ENCODE data around the gene DUSP5. TPM values are rescaled to one million over a fixed set of nuclear protein-coding genes. Genes with fewer than 3 reads are reported as not detected.

The DUSP5 gene
- total RNA-seq, 2 donors from 2014 or later = 6.9 to 33.1 TPM

DNA sequence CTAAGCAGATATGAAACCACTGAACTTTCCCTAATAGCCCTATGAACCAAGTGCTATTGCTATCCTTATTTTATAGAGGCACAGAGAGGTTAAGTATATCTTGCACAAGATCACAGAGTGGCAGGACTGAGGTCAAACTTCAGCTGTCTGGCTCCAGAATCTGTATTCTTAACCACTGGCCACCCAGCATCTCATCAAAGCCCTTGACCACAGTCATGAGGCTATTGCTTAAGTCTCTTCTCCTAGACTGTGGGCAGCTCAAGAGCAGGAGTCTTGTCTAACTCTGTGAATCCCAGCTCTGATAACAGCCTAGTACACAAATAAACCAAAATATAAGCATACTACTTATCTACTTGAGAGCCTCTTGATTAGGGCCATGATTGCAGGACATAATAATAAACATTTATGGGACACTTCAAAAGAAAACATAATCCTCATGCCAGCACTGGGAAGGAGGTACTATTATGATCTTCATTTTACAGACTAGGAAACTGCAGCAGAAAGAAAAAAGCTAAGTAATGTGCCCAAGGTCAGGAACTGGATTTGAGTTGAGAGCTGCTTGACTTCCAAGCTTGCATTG, 47.3 kb downstream of the DUSP5 start:
- H3K27ac ChIP-seq = no peak overlapping the region
- no peaks in the 10 kb centered on the region for H3K36me3 ChIP-seq
- H3K27me3 ChIP-seq (replicated peaks; ENCODE audit: insufficient read depth) = no peaks in the 10 kb centered on the region
- TF ChIP-seq, protein P1, sequence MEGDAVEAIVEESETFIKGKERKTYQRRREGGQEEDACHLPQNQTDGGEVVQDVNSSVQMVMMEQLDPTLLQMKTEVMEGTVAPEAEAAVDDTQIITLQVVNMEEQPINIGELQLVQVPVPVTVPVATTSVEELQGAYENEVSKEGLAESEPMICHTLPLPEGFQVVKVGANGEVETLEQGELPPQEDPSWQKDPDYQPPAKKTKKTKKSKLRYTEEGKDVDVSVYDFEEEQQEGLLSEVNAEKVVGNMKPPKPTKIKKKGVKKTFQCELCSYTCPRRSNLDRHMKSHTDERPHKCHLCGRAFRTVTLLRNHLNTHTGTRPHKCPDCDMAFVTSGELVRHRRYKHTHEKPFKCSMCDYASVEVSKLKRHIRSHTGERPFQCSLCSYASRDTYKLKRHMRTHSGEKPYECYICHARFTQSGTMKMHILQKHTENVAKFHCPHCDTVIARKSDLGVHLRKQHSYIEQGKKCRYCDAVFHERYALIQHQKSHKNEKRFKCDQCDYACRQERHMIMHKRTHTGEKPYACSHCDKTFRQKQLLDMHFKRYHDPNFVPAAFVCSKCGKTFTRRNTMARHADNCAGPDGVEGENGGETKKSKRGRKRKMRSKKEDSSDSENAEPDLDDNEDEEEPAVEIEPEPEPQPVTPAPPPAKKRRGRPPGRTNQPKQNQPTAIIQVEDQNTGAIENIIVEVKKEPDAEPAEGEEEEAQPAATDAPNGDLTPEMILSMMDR (IDR thresholded peaks at IDR 0.05) = no peak
- no peak for TF ChIP-seq POLR2AphosphoS5 (IDR thresholded peaks at IDR 0.05)
- H3K9me3 ChIP-seq = no peaks in the 10 kb centered on the region
- H3K4me3 ChIP-seq = no peak overlapping the region
- intact Hi-C loops (cut with DNase I) = loop anchor here (5.0 kb wide), 1 partner anchor 408 kb away; no protein-coding TSS in a partner anchor
- H3K4me1 ChIP-seq (replicated peaks) = no peaks in the 10 kb centered on the region
- no peak for DNase-seq (ENCODE audit: low spot score)

DNA sequence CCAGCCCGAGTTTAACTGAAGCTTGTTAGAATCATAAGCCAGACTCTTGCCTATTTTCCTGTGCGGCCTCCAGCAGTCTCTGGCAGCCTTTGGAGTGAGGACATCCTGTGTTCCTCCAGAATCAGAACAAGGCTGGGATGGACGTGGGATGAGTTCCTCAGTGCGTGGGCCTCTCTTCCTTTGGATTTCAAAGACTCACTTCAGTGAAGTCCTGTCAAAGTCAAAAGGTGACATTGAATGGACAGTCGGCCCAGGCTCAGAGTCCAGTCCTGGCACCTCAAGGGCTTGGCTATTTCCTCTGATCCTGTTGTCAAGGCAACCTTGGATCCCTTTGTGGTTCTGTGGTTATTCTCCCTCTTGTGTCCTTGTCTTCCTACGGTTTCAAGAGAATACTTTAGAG, 48.4 kb downstream of the DUSP5 start:
- no peaks in the 10 kb centered on the region for H3K4me1 ChIP-seq (replicated peaks)
- TF ChIP-seq, protein P1 (IDR thresholded peaks at IDR 0.05) = no peak
- no peak for TF ChIP-seq POLR2A (IDR thresholded peaks at IDR 0.05)
- TF ChIP-seq POLR2AphosphoS5 (IDR thresholded peaks at IDR 0.05) = no peak
- H3K4me3 ChIP-seq = no peak overlapping the region
- H3K9me3 ChIP-seq = no peaks in the 10 kb centered on the region
- no peak overlapping the region for H3K27ac ChIP-seq
- no peaks in the 10 kb centered on the region for H3K27me3 ChIP-seq (replicated peaks; ENCODE audit: insufficient read depth)
- intact Hi-C loops (cut with DNase I) = loop anchor here (5.0 kb wide), 1 partner anchor 409 kb away; no protein-coding TSS in a partner anchor
- no peaks in the 10 kb centered on the region for H3K36me3 ChIP-seq
- no peak for DNase-seq (ENCODE audit: low spot score)
- 78% methylated on average over 6 of the region's 6 CpGs for WGBS

DNA sequence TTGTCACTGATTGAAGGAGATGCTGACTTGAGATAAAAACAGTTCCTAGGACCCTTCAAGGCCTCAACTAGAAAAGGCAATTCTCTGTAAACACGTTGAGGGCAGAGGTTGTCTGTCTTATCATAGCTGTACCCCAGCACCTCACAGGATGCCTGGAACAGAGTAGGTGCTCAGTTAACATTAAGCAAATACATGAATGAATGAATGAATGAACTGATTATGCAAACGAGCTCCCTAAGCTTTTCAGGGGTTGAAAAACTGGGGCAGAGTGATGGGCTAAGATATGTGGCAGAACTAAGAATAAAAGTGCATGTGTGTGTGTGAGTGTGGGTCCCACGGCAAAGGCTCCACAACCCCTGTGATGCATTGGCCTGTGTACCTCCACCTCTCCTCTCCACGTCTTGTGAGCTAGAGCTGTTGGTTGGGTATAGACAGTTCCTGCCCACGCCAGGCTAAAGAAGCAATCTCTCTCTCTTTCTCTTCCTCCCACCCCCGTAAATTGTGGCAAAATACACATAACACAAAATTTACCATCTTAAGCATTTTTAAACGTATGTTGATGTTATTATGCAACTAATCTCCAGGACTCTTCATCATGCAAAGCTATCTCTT, 48.9 kb downstream of the DUSP5 start:
- 74% methylated on average over 7 of the region's 7 CpGs for WGBS
- TF ChIP-seq, protein P1 (IDR thresholded peaks at IDR 0.05) = no peak
- no peaks in the 10 kb centered on the region for H3K4me1 ChIP-seq (replicated peaks)
- H3K27me3 ChIP-seq (replicated peaks; ENCODE audit: insufficient read depth) = no peaks in the 10 kb centered on the region
- H3K4me3 ChIP-seq = no peak overlapping the region
- H3K27ac ChIP-seq = no peak overlapping the region
- intact Hi-C loops (cut with DNase I) = loop anchor here (1.0 to 5.0 kb wide), 2 partner anchors 235 to 409 kb away; no protein-coding TSS in a partner anchor
- DNase-seq (ENCODE audit: low spot score) = no peak
- H3K9me3 ChIP-seq = no peaks in the 10 kb centered on the region
- H3K36me3 ChIP-seq = no peaks in the 10 kb centered on the region

DNA sequence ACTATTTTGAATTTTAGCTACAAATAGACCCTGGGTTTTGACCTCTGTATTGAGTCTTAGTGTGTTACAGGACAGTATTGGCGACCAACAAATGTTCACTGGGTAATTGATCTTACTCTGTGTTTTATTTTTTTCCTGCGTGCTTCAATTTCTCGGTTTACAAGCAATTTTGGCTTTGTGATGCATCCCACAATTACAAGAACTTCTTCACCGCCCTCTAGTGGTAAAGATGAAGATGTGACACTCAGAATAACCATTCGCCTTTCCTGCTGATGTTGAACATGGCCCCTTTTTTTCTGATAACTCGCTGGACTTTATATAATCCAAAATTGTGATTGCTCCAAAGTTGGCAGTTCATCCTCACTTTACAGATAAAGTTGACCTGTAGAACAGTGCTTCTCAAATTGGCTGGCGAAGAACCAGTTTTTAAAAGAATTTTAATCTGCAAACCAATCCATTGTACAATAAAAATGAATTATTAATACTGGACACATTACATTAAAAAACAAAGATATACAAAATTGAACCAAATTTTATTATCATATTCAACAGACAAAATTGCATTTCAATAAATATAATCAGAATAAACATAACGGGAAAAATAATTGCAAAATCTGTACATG, 49.5 kb downstream of the DUSP5 start:
- TF ChIP-seq POLR2A (IDR thresholded peaks at IDR 0.05) (no peak), POLR2AphosphoS5 (IDR thresholded peaks at IDR 0.05) (peak; percentile 43)
- TF ChIP-seq, protein P1 (IDR thresholded peaks at IDR 0.05) = peak; percentile 33 to 78 (median 78)
- 12% methylated on average over 8 of the region's 8 CpGs for WGBS
- no peaks in the 10 kb centered on the region for H3K9me3 ChIP-seq

More for the DNA sequence above, 49.5 kb downstream of the DUSP5 start:
- intact Hi-C loops (cut with DNase I) = loop anchor here (1.0 to 5.0 kb wide), 2 partner anchors 236 to 410 kb away; no protein-coding TSS in a partner anchor
- no peak overlapping the region for H3K27ac ChIP-seq
- no peaks in the 10 kb centered on the region for H3K27me3 ChIP-seq (replicated peaks; ENCODE audit: insufficient read depth)
- H3K4me3 ChIP-seq = no peak overlapping the region
- H3K36me3 ChIP-seq = no peaks in the 10 kb centered on the region
- no peak for DNase-seq (ENCODE audit: low spot score)
- H3K4me1 ChIP-seq (replicated peaks) = no peaks in the 10 kb centered on the region
